Nephron (organoid): ENCODE measurements around the gene AFG1L.
"Not testable (repeated sequence)": the region's sequence is repeated elsewhere in the genome, so short reads cannot be mapped to it uniquely, and the experiment has no call there.

Experiments
- H3K27ac Mint-ChIP-seq, 3 experiments: 2 replicates each; pipeline ENCODE4 v1.8.0; 2020; ENCODE audit warnings: mixed read lengths in 3 of 3, mild to moderate bottlenecking in 2 of 3, moderate library complexity in 1 of 3
- H3K27me3 Mint-ChIP-seq: 2 replicates; pipeline ENCODE4 v1.8.0; 2021; ENCODE audit warnings: low read depth, mild to moderate bottlenecking, moderate library complexity, mixed read lengths
- H3K36me3 Mint-ChIP-seq: 2 replicates; pipeline ENCODE4 v1.8.0; 2020; ENCODE audit warnings: low read depth, mixed read lengths
- H3K4me1 Mint-ChIP-seq: 2 replicates; pipeline ENCODE4 v1.8.0; 2020; ENCODE audit warnings: mixed read lengths
- H3K4me3 Mint-ChIP-seq, 3 experiments: 2 replicates each; pipeline ENCODE4 v1.8.0; 2020; ENCODE audit warnings: mild to moderate bottlenecking in 3 of 3, mixed read lengths in 3 of 3, moderate library complexity in 2 of 3
- H3K9me3 Mint-ChIP-seq: 2 replicates; pipeline ENCODE4 v1.8.0; 2020; ENCODE audit warnings: mixed read lengths
- TF ChIP-seq, protein P1 (sequence below), 3 experiments: fragments of 200-600 bp; sonication (generic); IDR thresholded peaks; one replicate each; pipeline ENCODE4 v1.5.0; 2021; ENCODE audit warnings: antibody characterized with exemption in 3 of 3; ENCODE audit not compliant: unreplicated experiment in 3 of 3

The AFG1L gene

DNA sequence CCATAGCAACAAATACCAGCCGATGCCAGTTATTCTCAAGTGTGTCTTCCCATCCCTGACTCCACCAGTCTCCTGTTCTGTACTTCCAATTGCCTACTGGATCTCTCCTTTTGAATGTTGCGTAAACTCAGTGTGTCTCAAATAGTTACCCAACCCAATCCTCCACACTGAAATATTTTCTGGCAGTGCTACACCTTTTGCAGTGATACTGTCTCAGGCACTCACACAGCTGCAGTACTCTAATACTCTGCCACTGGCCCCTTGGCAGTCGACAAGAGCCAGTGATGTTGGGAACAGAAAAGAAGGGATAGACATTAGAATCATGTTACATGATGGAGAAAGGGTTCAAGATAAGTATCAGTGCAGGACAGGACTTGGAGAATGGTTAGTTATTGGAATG lies 234.0 kb downstream of the AFG1L start:
- no peak overlapping the region for H3K27ac Mint-ChIP-seq
- peaks cover 6% of the 10 kb centered on the region for H3K4me1 Mint-ChIP-seq
- H3K27me3 Mint-ChIP-seq: no peaks in the 10 kb centered on the region
- H3K4me3 Mint-ChIP-seq: no peak overlapping the region
- H3K9me3 Mint-ChIP-seq: no peaks in the 10 kb centered on the region
- TF ChIP-seq, protein P1, sequence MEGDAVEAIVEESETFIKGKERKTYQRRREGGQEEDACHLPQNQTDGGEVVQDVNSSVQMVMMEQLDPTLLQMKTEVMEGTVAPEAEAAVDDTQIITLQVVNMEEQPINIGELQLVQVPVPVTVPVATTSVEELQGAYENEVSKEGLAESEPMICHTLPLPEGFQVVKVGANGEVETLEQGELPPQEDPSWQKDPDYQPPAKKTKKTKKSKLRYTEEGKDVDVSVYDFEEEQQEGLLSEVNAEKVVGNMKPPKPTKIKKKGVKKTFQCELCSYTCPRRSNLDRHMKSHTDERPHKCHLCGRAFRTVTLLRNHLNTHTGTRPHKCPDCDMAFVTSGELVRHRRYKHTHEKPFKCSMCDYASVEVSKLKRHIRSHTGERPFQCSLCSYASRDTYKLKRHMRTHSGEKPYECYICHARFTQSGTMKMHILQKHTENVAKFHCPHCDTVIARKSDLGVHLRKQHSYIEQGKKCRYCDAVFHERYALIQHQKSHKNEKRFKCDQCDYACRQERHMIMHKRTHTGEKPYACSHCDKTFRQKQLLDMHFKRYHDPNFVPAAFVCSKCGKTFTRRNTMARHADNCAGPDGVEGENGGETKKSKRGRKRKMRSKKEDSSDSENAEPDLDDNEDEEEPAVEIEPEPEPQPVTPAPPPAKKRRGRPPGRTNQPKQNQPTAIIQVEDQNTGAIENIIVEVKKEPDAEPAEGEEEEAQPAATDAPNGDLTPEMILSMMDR (IDR thresholded peaks at IDR 0.05; ENCODE audit: unreplicated experiment in 3 of 3): no peak
- no peaks in the 10 kb centered on the region for H3K36me3 Mint-ChIP-seq

DNA sequence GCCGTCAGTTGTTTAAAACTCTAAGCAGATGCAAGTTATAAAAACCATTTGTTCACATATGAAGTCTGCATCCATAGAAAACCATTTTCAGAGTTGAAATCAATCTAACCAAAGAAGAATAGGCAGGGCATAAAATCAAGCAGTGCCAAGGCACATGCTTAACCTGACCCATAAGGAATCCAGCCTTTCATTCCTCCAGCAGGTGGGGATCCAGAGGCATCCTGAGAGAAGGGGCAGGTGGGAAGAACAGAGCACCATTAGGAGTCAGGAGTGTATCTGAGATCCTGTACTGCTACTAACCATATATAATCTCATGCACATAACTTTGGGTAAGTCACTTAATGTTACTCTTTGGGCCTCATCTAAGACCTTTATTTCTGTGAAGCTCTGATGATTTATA lies 236.5 kb downstream of the AFG1L start:
- TF ChIP-seq, protein P1 (IDR thresholded peaks at IDR 0.05; ENCODE audit: unreplicated experiment in 3 of 3): no peak
- Mint-ChIP-seq H3K36me3 (no peaks in the 10 kb centered on the region), H3K27ac (no peak overlapping the region), H3K4me3 (no peak overlapping the region), H3K4me1 (no peaks in the 10 kb centered on the region), H3K27me3 (peaks cover 4% of the 10 kb centered on the region), H3K9me3 (no peaks in the 10 kb centered on the region)

DNA sequence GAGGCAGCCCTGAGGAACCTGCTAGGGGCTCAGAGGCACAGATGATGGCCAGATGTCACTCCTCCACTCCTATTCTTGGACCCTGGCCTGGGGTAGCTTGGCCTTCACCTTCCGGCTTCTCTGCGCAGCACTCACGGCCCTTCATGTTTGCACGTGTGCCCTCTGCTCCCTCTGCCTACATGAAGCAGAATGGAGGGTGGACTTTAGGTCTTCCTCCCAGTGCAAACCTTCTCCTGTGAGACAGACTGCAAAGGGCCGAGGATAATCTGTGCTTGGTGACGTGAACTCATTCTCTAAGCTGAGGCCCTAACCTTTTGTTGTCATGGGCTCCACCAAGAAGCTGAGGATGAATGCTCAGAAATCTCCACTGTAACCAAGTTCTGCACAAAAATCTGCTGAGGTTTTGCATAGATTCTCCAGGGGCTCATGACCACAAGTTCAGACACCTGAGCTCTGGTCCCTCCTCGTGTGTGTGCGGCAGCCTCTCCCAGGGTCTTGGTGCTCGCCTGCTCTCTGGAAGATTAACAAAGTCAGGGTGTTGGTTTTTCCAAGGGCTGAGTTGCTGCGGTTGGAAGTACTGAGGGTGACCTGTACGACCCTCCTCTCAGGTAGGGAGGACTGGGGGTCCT lies 240.4 kb downstream of the AFG1L start:
- Mint-ChIP-seq H3K4me1 (no peaks in the 10 kb centered on the region), H3K27ac (no peak overlapping the region), H3K36me3 (no peaks in the 10 kb centered on the region), H3K4me3 (no peak overlapping the region), H3K27me3 (peaks cover 12% of the 10 kb centered on the region), H3K9me3 (no peaks in the 10 kb centered on the region)
- TF ChIP-seq, protein P1 (IDR thresholded peaks at IDR 0.05; ENCODE audit: unreplicated experiment in 3 of 3): no peak

DNA sequence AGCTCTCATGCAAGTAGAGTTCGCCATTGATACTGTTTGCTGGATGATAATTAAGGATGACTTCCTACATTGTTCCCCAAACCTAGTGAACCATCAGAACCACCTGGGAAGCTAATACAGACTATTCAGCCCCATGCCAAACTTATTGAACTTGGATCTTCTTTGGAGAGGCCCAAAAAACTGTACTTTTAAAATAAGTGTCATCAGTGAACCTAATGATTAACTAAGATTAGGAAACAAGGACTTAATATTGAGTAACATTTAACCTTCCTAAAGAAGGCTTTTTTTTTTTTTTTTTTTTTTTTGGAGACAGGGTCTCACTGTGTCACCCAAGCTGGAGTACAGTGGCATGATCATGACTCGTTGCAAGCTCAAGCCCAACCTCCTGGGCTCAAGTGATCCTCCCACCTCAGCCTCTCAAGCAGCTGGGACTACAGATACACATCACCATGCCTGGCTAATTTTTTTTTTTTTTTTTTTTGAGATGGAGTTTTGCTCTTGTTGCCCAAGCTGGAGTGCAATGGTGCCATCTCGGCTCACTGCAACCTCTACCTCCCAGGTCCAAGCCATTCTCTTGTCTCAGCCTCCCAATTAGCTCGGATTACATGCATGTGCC lies 241.2 kb downstream of the AFG1L start:
- not testable (repeated sequence) for H3K4me3 Mint-ChIP-seq, H3K36me3 Mint-ChIP-seq, H3K27ac Mint-ChIP-seq, H3K9me3 Mint-ChIP-seq, H3K4me1 Mint-ChIP-seq
- H3K27me3 Mint-ChIP-seq: peaks cover 12% of the 10 kb centered on the region

DNA sequence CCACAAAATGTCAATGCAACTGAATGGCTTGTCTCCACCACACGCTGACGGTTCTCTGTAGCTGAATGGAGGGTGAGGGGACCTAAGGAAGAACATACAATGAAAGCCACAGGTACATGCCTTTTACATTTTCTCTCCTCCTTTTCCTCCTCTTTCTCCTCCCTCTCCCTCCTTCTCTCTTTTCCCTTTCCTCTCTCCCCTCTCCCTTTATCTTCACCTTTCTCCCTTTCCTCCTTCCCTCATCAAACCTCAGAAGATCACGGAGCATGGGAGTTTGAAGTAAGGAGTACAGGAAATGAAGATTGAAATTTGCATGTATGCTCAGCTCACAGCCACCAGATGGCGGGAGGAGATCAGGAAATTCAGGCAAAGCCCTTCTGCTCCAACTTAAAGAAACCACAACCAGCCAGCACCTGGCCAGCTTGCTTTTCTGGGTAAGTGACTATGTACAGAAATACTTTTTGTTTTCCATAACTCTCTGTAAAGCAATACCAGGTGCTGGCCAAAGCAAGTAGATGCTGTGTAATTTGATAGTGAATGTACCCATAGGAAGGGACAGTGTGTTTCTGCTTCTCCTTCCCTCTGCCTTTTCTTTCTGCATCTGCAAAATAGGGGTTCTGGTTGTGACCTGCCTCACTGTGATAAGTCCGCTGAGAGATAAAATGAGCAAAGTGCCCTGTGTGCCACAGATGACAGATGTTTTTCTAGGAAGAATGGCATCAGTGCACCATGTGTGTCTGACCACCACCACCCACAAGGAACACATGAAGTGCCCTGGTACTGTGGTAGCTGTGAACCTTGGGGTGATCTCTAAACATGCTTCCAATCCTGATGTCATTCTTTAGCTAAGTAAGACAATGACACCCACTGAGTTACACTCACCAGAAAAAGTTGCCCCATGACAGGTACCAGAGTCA lies 247.2 kb downstream of the AFG1L start:
- no peak overlapping the region for H3K4me3 Mint-ChIP-seq

More for the DNA sequence above, 247.2 kb downstream of the AFG1L start:
- Mint-ChIP-seq H3K27ac (no peak overlapping the region), H3K27me3 (peaks cover 15% of the 10 kb centered on the region), H3K4me1 (no peaks in the 10 kb centered on the region), H3K36me3 (no peaks in the 10 kb centered on the region), H3K9me3 (no peaks in the 10 kb centered on the region)
- TF ChIP-seq, protein P1 (IDR thresholded peaks at IDR 0.05; ENCODE audit: unreplicated experiment in 3 of 3): peak; percentile 82 to 92 (median 89)
